CD4-positive, alpha-beta T cell treated with Interferon gamma for 1 hour (primary cell): ENCODE measurements around the gene ANKRD23.

ENCODE experiments used
- DNase-seq: peaks from one replicate; pipeline ENCODE4 v3.0.0-alpha.2; 2020

Gene ANKRD23

GRCh38 chr2:96835830-96836229 is 8.0 kb downstream of the ANKRD23 start:
- no peak for DNase-seq

- no peak for DNase-seq
These were observed 10.9 kb downstream of the ANKRD23 start for GRCh38 chr2:96832754-96833507.

GRCh38 chr2:96832408-96832753 is 11.4 kb downstream of the ANKRD23 start:
- no peak for DNase-seq

GRCh38 chr2:96831679-96832078 is 12.1 kb downstream of the ANKRD23 start:
- DNase-seq: no peak

GRCh38 chr2:96830044-96830562 is 13.7 kb downstream of the ANKRD23 start:
- DNase-seq: no peak

GRCh38 chr2:96828874-96829273 is 14.9 kb downstream of the ANKRD23 start:
- DNase-seq: no peak

GRCh38 chr2:96828436-96828835 is 15.4 kb downstream of the ANKRD23 start:
- DNase-seq: no peak

GRCh38 chr2:96826546-96827278 is 17.1 kb downstream of the ANKRD23 start:
- DNase-seq: no peak

- no peak for DNase-seq
These were observed 18.8 kb downstream of the ANKRD23 start for GRCh38 chr2:96825057-96825456.

- no peak for DNase-seq
These were observed 19.5 kb downstream of the ANKRD23 start for GRCh38 chr2:96824079-96824870.

GRCh38 chr2:96823198-96823597 is 20.6 kb downstream of the ANKRD23 start:
- DNase-seq: no peak

- no peak for DNase-seq
These were observed 21.0 kb downstream of the ANKRD23 start for GRCh38 chr2:96822786-96823185.

GRCh38 chr2:96821113-96821675 is 22.6 kb downstream of the ANKRD23 start:
- DNase-seq: no peak

- DNase-seq: no peak
These were observed 23.8 kb downstream of the ANKRD23 start for GRCh38 chr2:96819876-96820511.

- no peak for DNase-seq
These were observed 24.5 kb downstream of the ANKRD23 start for GRCh38 chr2:96819128-96819875.

GRCh38 chr2:96817882-96818281 is 25.9 kb downstream of the ANKRD23 start:
- no peak for DNase-seq

GRCh38 chr2:96816836-96817702 is 26.8 kb downstream of the ANKRD23 start:
- no peak for DNase-seq

GRCh38 chr2:96816127-96816835 is 27.5 kb downstream of the ANKRD23 start, which contains the start of gene CNNM3:
Gene CNNM3 (plus strand): TSS chr2:96816268. CDS start chr2:96816278, 10 bp downstream.
- DNase-seq: peak; percentile 93

- peak; percentile 9 for DNase-seq
These were observed 28.3 kb downstream of the ANKRD23 start for GRCh38 chr2:96815326-96816126.
